Lower lobe of right lung (tissue), 2 donors: ENCODE measurements around the gene CCDC13. TPM values are rescaled to one million over a fixed set of nuclear protein-coding genes. Genes with fewer than 3 reads are reported as not detected.
A peak's percentile ranks its signal among the peaks of the same experiment; 100 is the strongest.

Source experiments
- ATAC-seq, 2 donors: fragments of 200-7000 bp; cut with Tn5 transposase; one replicate each; pipeline ENCODE4 v1.9.1; 2020 to 2022; ENCODE audit warnings: mild to moderate bottlenecking in 2 of 2, moderate library complexity in 2 of 2
- DNase-seq: peaks from one replicate; pipeline ENCODE4 v3.0.0-alpha.2; 2020
- H3K27ac ChIP-seq: fragments of 200-600 bp; one replicate; pipeline ENCODE4 v1.8.0; 2022
- H3K27me3 ChIP-seq: fragments of 200-600 bp; one replicate; pipeline ENCODE4 v1.8.0; 2022; ENCODE audit warnings: low read depth
- H3K36me3 ChIP-seq: fragments of 200-600 bp; one replicate; pipeline ENCODE4 v1.8.0; 2022; ENCODE audit warnings: mild to moderate bottlenecking
- H3K4me1 ChIP-seq: fragments of 200-600 bp; one replicate; pipeline ENCODE4 v1.8.0; 2022
- H3K4me3 ChIP-seq: fragments of 200-600 bp; one replicate; pipeline ENCODE4 v1.8.0; 2022; ENCODE audit warnings: mild to moderate bottlenecking
- H3K9me3 ChIP-seq: fragments of 200-600 bp; one replicate; pipeline ENCODE4 v1.8.0; 2022
- CTCF ChIP-seq: fragments of 200-600 bp; IDR thresholded peaks from one replicate; pipeline ENCODE4 v1.8.0; 2022; ENCODE audit warnings: antibody characterized with exemption, mild to moderate bottlenecking
- intact Hi-C: fragments of 100-400 bp; cut with DNase I; formaldehyde crosslinking; loops from one replicate; pipeline ENCODE4 v1.11.0; 2022
- total RNA-seq: library from RNA; stranded (reverse); fragmentation: NEBNext Ultra II Directional; extraction: Animal tissue kit (Norgen Biotek cat#: 25700); gene quantifications from one replicate; pipeline ENCODE4 v1.2.1, GENCODE V29; 2021
- donor health status: DM: no; HTN: yes; CAD: no; lungs with severe emphysema.

The CCDC13 gene
- total RNA-seq, 1 donor from 2014 or later = 2.5 TPM

DNA sequence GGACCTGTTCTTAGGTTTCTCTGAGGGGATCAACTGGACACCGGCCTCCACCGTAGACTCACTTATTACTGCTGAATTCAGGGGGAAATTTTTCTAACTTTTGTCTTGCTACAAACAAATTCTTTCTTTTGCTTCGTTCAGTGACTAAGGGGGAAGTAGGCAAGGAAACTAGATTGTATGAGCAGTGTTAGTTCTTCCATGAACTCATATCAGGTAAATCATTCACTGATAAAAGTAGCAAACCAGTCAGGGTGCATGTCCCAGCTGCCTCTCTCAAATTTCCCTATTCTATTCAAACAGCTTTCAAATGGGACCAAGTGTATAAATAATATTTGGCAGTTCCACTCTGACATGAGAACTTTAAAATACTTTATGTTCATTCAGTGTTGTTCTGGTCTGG is 7.3 kb upstream of the CCDC13 start:
- ATAC-seq = peak; percentile 29 to 46
- no peak overlapping the region for H3K4me3 ChIP-seq
- intact Hi-C loops = no loop called here
- peak overlapping the region; percentile 31 for H3K27ac ChIP-seq
- no peak for TF ChIP-seq CTCF
- no peak for DNase-seq
- H3K9me3 ChIP-seq = no peaks in the 10 kb centered on the region
- H3K36me3 ChIP-seq = peaks cover 24% of the 10 kb centered on the region
- peaks cover 16% of the 10 kb centered on the region for H3K4me1 ChIP-seq
- H3K27me3 ChIP-seq = no peaks in the 10 kb centered on the region

GRCh38 chr3:42778644-42779043 is 5.6 kb upstream of the CCDC13 start:
- H3K4me1 ChIP-seq = peaks cover 20% of the 10 kb centered on the region
- H3K36me3 ChIP-seq = peaks cover 14% of the 10 kb centered on the region
- no peak overlapping the region for H3K4me3 ChIP-seq
- peak overlapping the region; percentile 5 for H3K27ac ChIP-seq
- DNase-seq (no peak), ATAC-seq (no peak)
- no peaks in the 10 kb centered on the region for H3K27me3 ChIP-seq
- TF ChIP-seq CTCF = no peak
- intact Hi-C loops = no loop called here
- H3K9me3 ChIP-seq = no peaks in the 10 kb centered on the region

- intact Hi-C loops = no loop called here
- ATAC-seq = peak in 1 of 2 donors; percentile 28
- Histone ChIP-seq H3K27me3 (no peaks in the 10 kb centered on the region), H3K9me3 (no peaks in the 10 kb centered on the region), H3K27ac (peak overlapping the region; percentile 86), H3K36me3 (no peaks in the 10 kb centered on the region), H3K4me1 (peaks cover 16% of the 10 kb centered on the region), H3K4me3 (peak overlapping the region; percentile 58)
- no peak for TF ChIP-seq CTCF
- DNase-seq = no peak
These were observed 327 bp upstream of the CCDC13 start for GRCh38 chr3:42773409-42773751.

- no peak for TF ChIP-seq CTCF
These were observed 1.8 kb downstream of the CCDC13 start for GRCh38 chr3:42771271-42771670.

DNA sequence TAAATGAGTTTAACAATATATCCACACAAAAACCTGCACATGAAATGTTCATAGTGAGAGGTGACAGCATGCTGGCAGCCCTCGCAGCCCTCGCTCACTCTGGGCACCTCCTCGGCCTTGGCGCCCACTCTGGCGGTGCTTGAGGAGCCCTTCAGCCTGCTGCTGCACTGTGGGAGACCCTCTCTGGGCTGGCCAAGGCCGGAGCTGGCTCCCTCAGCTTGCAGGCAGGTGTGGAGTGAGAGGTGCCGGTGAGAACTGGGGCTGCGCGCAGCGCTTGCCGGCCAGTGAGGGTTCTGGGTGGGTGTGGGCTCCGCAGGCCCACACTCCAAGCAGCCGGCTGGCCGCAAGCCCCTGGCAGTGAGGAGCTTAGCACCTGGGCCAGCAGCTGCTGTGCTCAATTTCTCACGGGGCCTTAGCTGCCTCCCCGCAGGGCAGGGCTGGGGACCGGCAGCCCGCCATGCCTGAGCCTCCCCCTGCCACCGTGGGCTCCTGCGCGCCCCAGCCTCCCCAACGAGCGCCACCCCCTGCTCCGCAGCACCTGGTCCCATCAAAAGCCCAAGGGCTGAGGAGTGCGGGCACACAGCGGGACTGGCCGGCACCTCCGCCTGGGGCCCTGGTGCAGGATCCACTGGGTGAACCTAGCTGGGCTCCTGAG is 3.4 kb downstream of the CCDC13 start:
- ATAC-seq = no peak
- no peak for TF ChIP-seq CTCF
- Histone ChIP-seq H3K27ac (no peak overlapping the region), H3K27me3 (no peaks in the 10 kb centered on the region), H3K4me3 (no peak overlapping the region), H3K36me3 (no peaks in the 10 kb centered on the region), H3K9me3 (no peaks in the 10 kb centered on the region), H3K4me1 (peaks cover 25% of the 10 kb centered on the region)
- DNase-seq = no peak
- intact Hi-C loops = no loop called here

More at GRCh38 chr3:42771271-42771670, 1.8 kb downstream of the CCDC13 start:
- no peak overlapping the region for H3K27ac ChIP-seq
- no peaks in the 10 kb centered on the region for H3K9me3 ChIP-seq
- H3K36me3 ChIP-seq = no peaks in the 10 kb centered on the region
- H3K4me3 ChIP-seq = no peak overlapping the region
- intact Hi-C loops = no loop called here
- DNase-seq (no peak), ATAC-seq (no peak)
- H3K27me3 ChIP-seq = no peaks in the 10 kb centered on the region
- H3K4me1 ChIP-seq = peaks cover 16% of the 10 kb centered on the region
